Measurements from ENCODE around the gene RSU1.

DNA sequence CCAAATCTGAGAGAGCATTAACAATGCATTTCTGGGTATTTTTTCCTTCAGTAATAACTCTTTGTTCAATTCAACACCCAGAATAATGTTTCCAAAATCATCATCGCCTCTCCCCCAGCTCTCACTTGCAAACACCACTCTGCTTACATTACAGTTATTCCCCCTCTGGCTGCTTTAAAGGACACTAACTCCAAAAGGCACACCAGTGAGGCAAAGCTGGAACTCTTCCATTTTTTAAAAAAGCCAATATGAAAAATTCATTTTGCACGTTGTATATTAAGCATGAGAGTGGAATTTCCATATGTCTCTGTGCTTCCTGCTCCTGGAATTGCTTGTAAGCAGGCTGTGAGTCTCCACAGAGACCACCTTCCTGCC, 204.3 kb downstream of the RSU1 start:
- TF ChIP-seq, protein P1, sequence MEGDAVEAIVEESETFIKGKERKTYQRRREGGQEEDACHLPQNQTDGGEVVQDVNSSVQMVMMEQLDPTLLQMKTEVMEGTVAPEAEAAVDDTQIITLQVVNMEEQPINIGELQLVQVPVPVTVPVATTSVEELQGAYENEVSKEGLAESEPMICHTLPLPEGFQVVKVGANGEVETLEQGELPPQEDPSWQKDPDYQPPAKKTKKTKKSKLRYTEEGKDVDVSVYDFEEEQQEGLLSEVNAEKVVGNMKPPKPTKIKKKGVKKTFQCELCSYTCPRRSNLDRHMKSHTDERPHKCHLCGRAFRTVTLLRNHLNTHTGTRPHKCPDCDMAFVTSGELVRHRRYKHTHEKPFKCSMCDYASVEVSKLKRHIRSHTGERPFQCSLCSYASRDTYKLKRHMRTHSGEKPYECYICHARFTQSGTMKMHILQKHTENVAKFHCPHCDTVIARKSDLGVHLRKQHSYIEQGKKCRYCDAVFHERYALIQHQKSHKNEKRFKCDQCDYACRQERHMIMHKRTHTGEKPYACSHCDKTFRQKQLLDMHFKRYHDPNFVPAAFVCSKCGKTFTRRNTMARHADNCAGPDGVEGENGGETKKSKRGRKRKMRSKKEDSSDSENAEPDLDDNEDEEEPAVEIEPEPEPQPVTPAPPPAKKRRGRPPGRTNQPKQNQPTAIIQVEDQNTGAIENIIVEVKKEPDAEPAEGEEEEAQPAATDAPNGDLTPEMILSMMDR (IDR thresholded peaks at IDR 0.05): no peak
- no peak for TF ChIP-seq POLR2A (IDR thresholded peaks at IDR 0.05)
